Breast epithelium (tissue), 3 donors: ENCODE measurements around the gene C1QTNF3.

ENCODE experiments used
- CTCF ChIP-seq, 3 donors: fragments of 450-650 bp; IDR thresholded peaks; one replicate each; pipeline ENCODE4 v1.5.1; 2016 to 2017; ENCODE audit warnings: antibody characterized with exemption in 3 of 3, mild to moderate bottlenecking in 3 of 3, moderate library complexity in 3 of 3
- POLR2A ChIP-seq: fragments of 450-650 bp; IDR thresholded peaks from one replicate; pipeline ENCODE4 v1.6.1; 2016; ENCODE audit warnings: antibody characterized with exemption, mild to moderate bottlenecking, moderate library complexity

- no peak for TF ChIP-seq CTCF (IDR thresholded peaks at IDR 0.05)
- TF ChIP-seq POLR2A = no peak
These were observed 27.7 kb downstream of the C1QTNF3 start for GRCh38 chr5:34015120-34015822.
